Progenitor cell of endocrine pancreas (in vitro differentiated cells): ENCODE measurements around the gene DBNDD1. TPM values are rescaled to one million over a fixed set of nuclear protein-coding genes. Genes with fewer than 3 reads are reported as not detected.
A peak's percentile ranks its signal among the peaks of the same experiment; 100 is the strongest.

ENCODE experiments used
- DNase-seq: peaks from one replicate; pipeline ENCODE4 v3.0.0; 2021; ENCODE audit warnings: low spot score; ENCODE audit not compliant: unreplicated experiment
- H3K27ac Mint-ChIP-seq: 2 replicates; pipeline ENCODE4 v1.8.0; 2021; ENCODE audit warnings: mild to moderate bottlenecking, moderate library complexity, mixed read lengths
- H3K27me3 Mint-ChIP-seq: 2 replicates; pipeline ENCODE4 v1.8.0; 2021; ENCODE audit warnings: mixed read lengths
- H3K36me3 Mint-ChIP-seq: 2 replicates; pipeline ENCODE4 v1.8.0; 2022; ENCODE audit warnings: mixed read lengths; ENCODE audit not compliant: insufficient read depth
- H3K4me1 Mint-ChIP-seq: 2 replicates; pipeline ENCODE4 v1.8.0; 2021; ENCODE audit warnings: low read depth, mixed read lengths
- H3K4me3 Mint-ChIP-seq: 2 replicates; pipeline ENCODE4 v1.8.0; 2021; ENCODE audit warnings: low read depth, mild to moderate bottlenecking, moderate library complexity, mixed read lengths
- H3K9me3 Mint-ChIP-seq: 2 replicates; pipeline ENCODE4 v1.8.0; 2021; ENCODE audit warnings: low read depth, mixed read lengths
- CTCF ChIP-seq: fragments of 200-600 bp; sonication (generic); IDR thresholded peaks from one replicate; pipeline ENCODE4 v1.5.0; 2021; ENCODE audit warnings: antibody characterized with exemption, mild to moderate bottlenecking; ENCODE audit not compliant: unreplicated experiment
- total RNA-seq: library from RNA; stranded (reverse); gene quantifications from 2 replicates; pipeline ENCODE4 v1.2.1, GENCODE V29; 2021

The DBNDD1 gene
- total RNA-seq, 1 donor from 2014 or later: 57.4 TPM

DNA sequence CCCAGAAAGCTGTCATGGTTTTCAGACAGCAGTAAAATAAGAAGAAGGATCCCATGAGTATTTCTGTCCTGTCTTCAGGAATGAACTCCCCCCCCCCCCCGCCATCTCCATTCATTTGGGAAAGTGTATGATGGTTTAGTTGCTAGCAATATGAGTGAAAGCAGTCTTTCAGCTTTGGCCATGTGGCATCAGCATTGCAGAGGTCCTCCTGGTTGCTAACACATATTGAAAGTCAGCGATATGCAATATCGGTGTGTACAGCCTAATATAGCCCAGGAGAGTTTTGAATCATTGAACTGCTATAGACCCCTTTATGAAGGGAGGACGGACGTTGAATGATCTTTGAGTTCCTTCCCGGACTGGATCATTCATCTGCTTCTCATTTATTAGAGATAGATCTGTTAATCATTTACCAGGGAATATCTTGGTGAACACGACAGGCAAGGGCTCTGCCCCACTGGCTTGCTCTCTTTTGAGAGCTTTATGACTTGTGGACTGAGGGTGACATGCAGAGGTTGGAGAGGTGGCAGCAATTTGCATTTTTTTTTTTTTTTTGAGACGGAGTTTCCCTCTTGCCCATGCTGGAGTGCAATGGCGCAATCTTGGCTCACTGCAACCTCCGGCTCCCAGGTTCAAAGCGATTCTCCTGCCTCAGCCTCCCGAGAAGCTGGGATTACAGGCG is 45.5 kb downstream of the DBNDD1 start:
- DNase-seq: no peak
- peak overlapping the region; percentile 92 for H3K27ac Mint-ChIP-seq
- peaks cover 19% of the 10 kb centered on the region for H3K36me3 Mint-ChIP-seq
- peak overlapping the region; percentile 96 for H3K4me3 Mint-ChIP-seq
- H3K9me3 Mint-ChIP-seq: peaks cover 5% of the 10 kb centered on the region
- peaks cover 10% of the 10 kb centered on the region for H3K4me1 Mint-ChIP-seq
- H3K27me3 Mint-ChIP-seq: no peaks in the 10 kb centered on the region
- no peak for TF ChIP-seq CTCF

DNA sequence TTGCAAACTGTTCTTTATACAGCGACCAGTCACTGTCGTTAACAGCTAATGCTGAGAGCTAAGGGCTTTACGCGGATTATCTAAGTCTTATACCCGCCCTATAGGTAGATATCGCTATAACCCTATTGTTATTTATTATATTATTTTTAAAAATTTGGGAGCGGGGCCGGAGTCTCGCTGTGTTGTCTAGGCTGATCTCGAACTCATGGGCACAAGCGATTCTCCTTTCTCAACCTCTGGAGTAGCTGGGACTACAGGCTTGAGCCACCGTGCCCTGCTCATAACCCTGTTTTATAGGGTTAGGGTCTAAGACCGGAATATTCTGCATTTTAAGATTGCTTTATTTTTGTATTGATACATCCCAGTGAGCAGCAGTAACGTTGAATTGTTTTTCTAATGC is 46.0 kb downstream of the DBNDD1 start:
- peaks cover 22% of the 10 kb centered on the region for H3K36me3 Mint-ChIP-seq
- peak overlapping the region; percentile 96 for H3K4me3 Mint-ChIP-seq
- peaks cover 5% of the 10 kb centered on the region for H3K9me3 Mint-ChIP-seq
- H3K27ac Mint-ChIP-seq: peak overlapping the region; percentile 99
- no peaks in the 10 kb centered on the region for H3K27me3 Mint-ChIP-seq
- peaks cover 10% of the 10 kb centered on the region for H3K4me1 Mint-ChIP-seq
- DNase-seq: no peak
- TF ChIP-seq CTCF: no peak

DNA sequence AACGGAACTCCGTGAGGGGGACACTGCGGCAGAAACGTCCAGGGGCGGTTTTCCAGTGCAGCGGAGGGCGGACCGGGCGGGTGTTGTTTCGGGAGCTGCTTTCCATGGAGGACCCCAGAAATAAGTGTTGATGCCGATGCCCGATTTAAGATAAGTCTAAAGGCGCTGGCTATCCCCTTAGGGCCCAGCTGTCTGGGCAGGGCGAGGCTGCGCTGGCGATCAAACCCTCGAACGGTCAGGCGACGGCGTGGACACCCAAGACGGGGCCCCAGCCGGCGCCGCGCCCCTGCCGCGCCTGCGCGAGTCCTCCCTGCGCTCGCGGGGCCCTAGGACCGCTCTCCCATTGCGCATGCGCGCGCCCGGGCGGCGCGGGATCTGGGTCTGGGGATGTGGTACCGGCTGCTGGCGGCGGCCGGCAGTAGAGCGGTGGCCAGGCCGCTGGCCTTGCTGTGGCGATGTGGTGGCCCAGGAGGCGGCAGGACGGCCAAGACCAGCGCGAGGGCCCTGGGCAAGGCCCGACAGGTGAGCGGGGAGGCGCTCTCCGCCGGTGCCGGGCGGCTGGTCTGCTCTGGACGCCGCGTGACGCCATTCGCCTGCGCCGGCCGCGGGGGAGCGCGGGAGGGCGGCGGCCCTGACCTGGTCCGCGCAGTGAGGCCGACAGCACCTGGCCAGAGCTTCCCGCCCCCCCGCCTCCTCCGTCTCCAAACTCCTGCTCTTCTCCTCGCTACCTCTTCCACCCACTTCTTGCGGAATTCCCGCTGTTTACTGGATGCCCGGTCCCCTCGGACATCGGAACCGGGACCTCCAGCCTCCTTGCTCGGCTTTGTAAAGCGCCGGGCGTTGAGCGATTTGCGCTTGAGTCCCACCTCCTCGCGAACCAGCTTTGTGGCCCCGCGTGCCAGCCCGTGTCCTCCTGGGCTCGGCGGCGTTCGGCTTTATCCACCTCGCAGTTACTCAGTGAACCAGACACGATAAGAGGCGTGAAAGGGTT is 46.7 kb downstream of the DBNDD1 start:
- DNase-seq: peak; percentile 90
- Mint-ChIP-seq H3K27ac (peak overlapping the region; percentile 99), H3K27me3 (no peaks in the 10 kb centered on the region), H3K36me3 (peaks cover 22% of the 10 kb centered on the region), H3K4me3 (peak overlapping the region; percentile 96), H3K9me3 (peaks cover 5% of the 10 kb centered on the region), H3K4me1 (peaks cover 10% of the 10 kb centered on the region)
- TF ChIP-seq CTCF: no peak

DNA sequence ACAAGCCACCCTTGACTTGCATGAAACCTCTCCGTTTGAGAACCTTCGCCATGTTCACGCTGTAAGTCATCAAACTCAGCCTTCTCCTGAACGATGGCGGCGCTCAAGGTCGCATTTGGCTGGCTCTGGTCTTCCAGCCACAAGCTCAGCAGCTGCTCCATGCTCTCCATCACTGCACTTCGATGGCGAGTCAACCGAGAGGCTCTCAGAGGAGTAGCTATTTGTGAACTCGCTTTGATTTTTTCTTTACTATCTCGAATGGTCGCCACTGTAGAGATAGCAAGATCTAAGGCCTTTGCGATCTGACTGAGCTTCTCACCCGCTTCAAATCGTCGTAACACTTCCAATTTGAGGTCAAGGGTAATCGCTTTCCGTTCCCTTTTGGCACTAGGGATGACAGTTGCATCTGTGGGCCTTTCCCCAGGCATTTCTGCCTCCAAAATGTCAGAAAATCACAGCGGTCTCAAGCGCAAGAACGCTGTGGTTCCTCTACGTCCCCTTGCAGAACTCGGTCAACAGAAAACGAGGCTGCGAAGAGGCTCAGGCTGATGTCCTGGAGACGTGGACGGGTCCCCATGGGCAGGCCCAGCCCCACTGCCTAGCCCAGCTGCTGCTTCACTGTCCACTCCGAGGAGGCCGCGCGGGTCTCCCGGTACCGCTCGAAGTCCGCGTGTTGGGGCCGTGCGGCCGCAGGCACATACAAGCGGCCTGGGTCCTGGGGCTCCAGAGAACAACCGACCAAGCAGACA is 47.6 kb downstream of the DBNDD1 start:
- Mint-ChIP-seq H3K36me3 (peaks cover 22% of the 10 kb centered on the region), H3K27ac (peak overlapping the region; percentile 93), H3K9me3 (peaks cover 5% of the 10 kb centered on the region), H3K27me3 (no peaks in the 10 kb centered on the region), H3K4me3 (peak overlapping the region; percentile 96), H3K4me1 (peaks cover 10% of the 10 kb centered on the region)
- DNase-seq: no peak
- no peak for TF ChIP-seq CTCF
